Activated CD4-positive, alpha-beta T cell treated with anti-CD3 and anti-CD28 coated beads for 36 hours (primary cell): ENCODE results near the gene GNG12. TPM values are rescaled to one million over a fixed set of nuclear protein-coding genes. Genes with fewer than 3 reads are reported as not detected.
"Not testable (repeated sequence)": the region's sequence is repeated elsewhere in the genome, so short reads cannot be mapped to it uniquely, and the experiment has no call there.

ENCODE experiments used
- ATAC-seq: fragments of 200-7000 bp; cut with Tn5 transposase; one replicate; pipeline ENCODE4 v1.10.0; 2021; ENCODE audit warnings: mild to moderate bottlenecking, moderate library complexity
- CTCF ChIA-PET: fragments of 350-600 bp; sonication (Branson Sonifier 250); formaldehyde crosslinking; loops from one replicate; lab custom pipeline; 2021; ENCODE audit warnings: antibody characterized with exemption; lab: Charles Lee
- POLR2A ChIA-PET: fragments of 350-600 bp; sonication (Branson Sonifier 250); formaldehyde crosslinking; loops from one replicate; lab custom pipeline; 2021; ENCODE audit warnings: antibody characterized with exemption, inconsistent platforms; lab: Charles Lee
- DNase-seq: peaks from one replicate; pipeline ENCODE4 v3.0.0-alpha.2; 2020
- H3K27ac Mint-ChIP-seq: one replicate; pipeline ENCODE4 v1.8.0; 2021; ENCODE audit warnings: mixed read lengths
- H3K27me3 Mint-ChIP-seq: one replicate; pipeline ENCODE4 v1.8.0; 2021; ENCODE audit warnings: mixed read lengths
- H3K36me3 Mint-ChIP-seq: one replicate; pipeline ENCODE4 v1.8.0; 2021; ENCODE audit warnings: low read depth, mixed read lengths
- H3K4me1 Mint-ChIP-seq: one replicate; pipeline ENCODE4 v1.8.0; 2021; ENCODE audit warnings: mixed read lengths
- H3K4me3 Mint-ChIP-seq: one replicate; pipeline ENCODE4 v1.8.0; 2021; ENCODE audit warnings: mild to moderate bottlenecking, moderate library complexity, mixed read lengths
- H3K9me3 Mint-ChIP-seq: one replicate; pipeline ENCODE4 v1.8.0; 2021; ENCODE audit warnings: low read depth, mixed read lengths
- intact Hi-C, 2 experiments: fragments of 100-400 bp; cut with DNase I in 1 of 2; cut with micrococcal nuclease in 1 of 2; formaldehyde crosslinking; loops; one replicate each; pipeline versions ENCODE4 v1.14.2 to v1.15.1; 2022 to 2024; cut with DNase I, micrococcal nuclease
- total RNA-seq, 2 experiments: library from RNA; stranded (reverse); gene quantifications; one replicate each; pipeline ENCODE4 v1.2.3, GENCODE V29; 2021

The GNG12 gene
- total RNA-seq, 2 experiments from 2014 or later, result 0.07 to 0.11 TPM

- Mint-ChIP-seq H3K36me3 (no peaks in the 10 kb centered on the region), H3K4me3 (no peak overlapping the region), H3K9me3 (no peaks in the 10 kb centered on the region), H3K27ac (no peak overlapping the region), H3K27me3 (peaks cover 2% of the 10 kb centered on the region), H3K4me1 (peaks cover 21% of the 10 kb centered on the region)
- ATAC-seq (no peak), DNase-seq (no peak)
- ChIA-PET CTCF (interaction anchor here (1.2 to 1.7 kb wide), 6 partner anchors 10 to 92 kb away, joined by 3 to 11 read pairs (median 4); no protein-coding TSS in a partner anchor), POLR2A (no interaction called here)
- intact Hi-C loops, result loop anchor here in 1 of 2 experiments (1.0 kb wide), 1 partner anchor 9 kb away; no protein-coding TSS in a partner anchor
Observed at GRCh38 chr1:67673468-67674201, 159.6 kb downstream of the GNG12 start.

GRCh38 chr1:67672260-67672803 lies 160.9 kb downstream of the GNG12 start:
- H3K9me3 Mint-ChIP-seq, result no peaks in the 10 kb centered on the region
- H3K27ac Mint-ChIP-seq, result no peak overlapping the region
- H3K27me3 Mint-ChIP-seq, result peaks cover 6% of the 10 kb centered on the region
- H3K4me1 Mint-ChIP-seq, result peaks cover 21% of the 10 kb centered on the region
- intact Hi-C loops, result no loop called here
- ChIA-PET CTCF (interaction anchor here (0.6 to 1.0 kb wide), 4 partner anchors 28 to 324 kb away, joined by 3 to 4 read pairs (median 4); no protein-coding TSS in a partner anchor), POLR2A (no interaction called here)
- DNase-seq (no peak), ATAC-seq (no peak)
- H3K4me3 Mint-ChIP-seq, result no peak overlapping the region
- H3K36me3 Mint-ChIP-seq, result no peaks in the 10 kb centered on the region

DNA sequence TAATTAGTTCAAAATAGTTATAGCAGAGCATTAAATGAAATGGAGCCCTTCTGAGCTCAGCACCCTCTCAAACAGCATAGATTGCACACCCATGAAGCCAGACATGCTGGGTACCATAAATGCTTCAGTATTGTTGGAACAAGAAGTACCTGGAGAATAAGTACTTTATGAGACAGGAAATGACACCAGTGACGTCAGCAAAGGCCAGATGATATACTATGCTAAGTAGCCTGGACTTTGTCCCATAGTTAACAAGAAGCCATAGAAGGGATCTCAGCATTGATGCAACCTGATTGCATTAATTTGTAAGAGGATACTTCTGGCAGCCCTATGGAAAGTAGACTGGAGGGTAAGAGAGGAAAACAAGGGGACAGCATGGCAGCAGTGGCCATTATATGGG lies 164.6 kb downstream of the GNG12 start:
- Mint-ChIP-seq H3K27me3 (peaks cover 6% of the 10 kb centered on the region), H3K36me3 (no peaks in the 10 kb centered on the region), H3K4me3 (no peak overlapping the region), H3K27ac (no peak overlapping the region), H3K9me3 (no peaks in the 10 kb centered on the region), H3K4me1 (peaks cover 3% of the 10 kb centered on the region)
- intact Hi-C loops, result no loop called here
- POLR2A ChIA-PET, result no interaction called here
- DNase-seq (no peak), ATAC-seq (no peak)
- CTCF ChIA-PET, result interaction anchor here (0.5 kb wide), 1 partner anchor 30 kb away, joined by 3 read pairs; no protein-coding TSS in a partner anchor

GRCh38 chr1:67666636-67667035 lies 166.6 kb downstream of the GNG12 start:
- Mint-ChIP-seq H3K4me3 (no peak overlapping the region), H3K27me3 (peaks cover 6% of the 10 kb centered on the region), H3K27ac (no peak overlapping the region), H3K9me3 (no peaks in the 10 kb centered on the region), H3K4me1 (no peaks in the 10 kb centered on the region), H3K36me3 (no peaks in the 10 kb centered on the region)
- ChIA-PET CTCF (no interaction called here), POLR2A (no interaction called here)
- ATAC-seq (no peak), DNase-seq (no peak)
- intact Hi-C loops, result no loop called here

DNA sequence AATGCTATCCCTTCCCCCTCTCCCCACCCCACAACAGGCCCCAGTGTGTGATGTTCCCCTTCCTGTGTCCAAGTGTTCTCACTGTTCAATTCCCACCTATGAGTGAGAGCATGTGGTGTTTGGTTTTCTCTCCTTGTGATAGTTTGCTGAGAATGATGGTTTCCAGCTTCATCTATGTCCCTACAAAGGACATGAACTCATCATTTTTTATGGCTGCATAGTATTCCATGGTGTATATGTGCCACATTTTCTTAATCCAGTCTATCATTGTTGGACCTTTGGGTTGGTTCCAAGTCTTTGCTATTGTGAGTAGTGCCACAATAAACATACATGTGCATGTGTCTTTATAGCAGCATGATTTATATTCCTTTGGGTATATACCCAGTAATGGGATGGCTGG lies 168.0 kb downstream of the GNG12 start:
- POLR2A ChIA-PET, DNase-seq, H3K4me1 Mint-ChIP-seq, H3K36me3 Mint-ChIP-seq, intact Hi-C loops, H3K9me3 Mint-ChIP-seq, H3K27ac Mint-ChIP-seq, ATAC-seq, H3K4me3 Mint-ChIP-seq, CTCF ChIA-PET: not testable (repeated sequence)
- peaks cover 12% of the 10 kb centered on the region for H3K27me3 Mint-ChIP-seq

- peaks cover 16% of the 10 kb centered on the region for H3K27me3 Mint-ChIP-seq
- ATAC-seq, result no peak
- ChIA-PET POLR2A (no interaction called here), CTCF (interaction anchor here (0.6 to 2.0 kb wide), 4 partner anchors 10 to 515 kb away, joined by 3 to 4 read pairs (median 3); no protein-coding TSS in a partner anchor)
- H3K4me3 Mint-ChIP-seq, result no peak overlapping the region
- H3K9me3 Mint-ChIP-seq, result no peaks in the 10 kb centered on the region
- H3K27ac Mint-ChIP-seq, result no peak overlapping the region
- intact Hi-C loops, result no loop called here
- H3K36me3 Mint-ChIP-seq, result no peaks in the 10 kb centered on the region
- no peak for DNase-seq
- no peaks in the 10 kb centered on the region for H3K4me1 Mint-ChIP-seq
Observed at GRCh38 chr1:67664048-67664447, 169.2 kb downstream of the GNG12 start.

DNA sequence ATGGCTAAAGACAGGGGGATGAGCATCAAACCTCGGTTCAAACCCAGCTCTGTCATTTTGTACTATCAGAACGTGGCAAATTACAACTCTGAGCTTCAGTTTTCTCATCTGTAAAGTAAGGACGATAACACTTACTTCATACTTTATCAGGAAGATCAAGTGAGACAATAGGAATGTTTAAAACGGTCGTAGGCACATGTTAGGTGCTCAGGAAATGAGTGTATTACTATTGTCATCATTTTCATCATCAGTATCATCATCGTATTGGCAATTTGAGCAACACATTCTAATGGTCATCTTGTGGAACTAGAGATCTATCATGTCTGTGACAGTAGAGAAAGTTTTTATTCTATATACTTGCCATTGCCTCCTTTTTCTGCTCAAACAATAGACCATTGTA lies 170.4 kb downstream of the GNG12 start:
- Mint-ChIP-seq H3K27ac (no peak overlapping the region), H3K36me3 (no peaks in the 10 kb centered on the region), H3K9me3 (no peaks in the 10 kb centered on the region), H3K27me3 (peaks cover 15% of the 10 kb centered on the region), H3K4me1 (no peaks in the 10 kb centered on the region), H3K4me3 (no peak overlapping the region)
- CTCF ChIA-PET, result interaction anchor here (0.6 to 2.0 kb wide), 3 partner anchors 11 to 514 kb away, joined by 3 to 4 read pairs (median 3); no protein-coding TSS in a partner anchor
- ATAC-seq (no peak), DNase-seq (no peak)
- intact Hi-C loops, result no loop called here
- POLR2A ChIA-PET, result no interaction called here

GRCh38 chr1:67659229-67659628 lies 174.0 kb downstream of the GNG12 start:
- no peaks in the 10 kb centered on the region for H3K9me3 Mint-ChIP-seq
- ATAC-seq (no peak), DNase-seq (no peak)
- intact Hi-C loops, result no loop called here
- no peak overlapping the region for H3K27ac Mint-ChIP-seq
- ChIA-PET CTCF (interaction anchor here (0.6 to 1.5 kb wide), 2 partner anchors 15 to 1304 kb away, joined by 4 to 5 read pairs; no protein-coding TSS in a partner anchor), POLR2A (no interaction called here)
- peaks cover 13% of the 10 kb centered on the region for H3K27me3 Mint-ChIP-seq
- H3K4me1 Mint-ChIP-seq, result no peaks in the 10 kb centered on the region
- no peaks in the 10 kb centered on the region for H3K36me3 Mint-ChIP-seq
- H3K4me3 Mint-ChIP-seq, result no peak overlapping the region

DNA sequence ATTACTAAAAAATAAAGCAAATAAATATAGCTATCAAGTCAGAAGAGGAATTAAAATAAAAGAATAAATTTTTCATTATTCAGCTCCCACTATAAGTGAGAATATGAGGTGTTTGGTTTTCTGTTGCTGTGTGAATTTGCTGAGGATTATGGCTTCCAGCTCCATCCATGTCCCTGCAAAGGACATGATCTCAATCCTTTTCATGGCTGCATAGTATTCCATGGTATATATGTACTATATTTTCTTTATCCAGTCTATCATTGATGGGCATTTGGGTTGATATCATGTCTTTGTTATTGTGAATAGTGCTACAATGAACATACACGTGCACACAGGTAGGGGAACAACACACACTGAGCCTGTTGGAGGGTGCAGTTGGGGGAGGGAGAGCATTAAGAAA lies 176.1 kb downstream of the GNG12 start:
- POLR2A ChIA-PET, ATAC-seq, H3K36me3 Mint-ChIP-seq, H3K4me1 Mint-ChIP-seq, DNase-seq, H3K9me3 Mint-ChIP-seq, intact Hi-C loops, H3K27ac Mint-ChIP-seq, H3K4me3 Mint-ChIP-seq: not testable (repeated sequence)
- peaks cover 16% of the 10 kb centered on the region for H3K27me3 Mint-ChIP-seq
- CTCF ChIA-PET, result interaction anchor here (0.8 kb wide), 1 partner anchor 110 kb away, joined by 4 read pairs; no protein-coding TSS in a partner anchor

DNA sequence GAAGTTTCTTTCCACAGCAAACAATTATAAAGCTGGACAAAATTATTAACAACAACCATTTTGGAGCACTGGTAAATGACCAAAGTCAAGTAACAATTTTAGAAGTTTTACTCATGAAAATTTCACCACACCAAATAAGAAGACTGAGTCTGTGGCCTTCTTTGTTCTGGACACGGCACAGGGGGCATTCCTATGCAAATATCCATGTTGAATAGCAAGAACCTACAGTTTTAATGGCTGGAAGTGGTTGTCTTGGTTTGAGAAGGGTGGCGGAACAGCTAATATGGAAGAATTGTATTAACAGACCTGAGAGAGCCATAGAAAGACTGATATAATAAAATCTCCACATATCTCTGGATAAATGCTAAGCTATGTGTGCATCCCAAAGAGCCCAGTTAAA lies 177.7 kb downstream of the GNG12 start:
- CTCF ChIA-PET, result no interaction called here
- Mint-ChIP-seq H3K4me3 (no peak overlapping the region), H3K9me3 (no peaks in the 10 kb centered on the region), H3K27ac (no peak overlapping the region), H3K36me3 (no peaks in the 10 kb centered on the region), H3K27me3 (peaks cover 11% of the 10 kb centered on the region), H3K4me1 (no peaks in the 10 kb centered on the region)
- no peak for ATAC-seq
- POLR2A ChIA-PET, result interaction anchor here (0.7 kb wide), 1 partner anchor 84 kb away, joined by 6 read pairs; no protein-coding TSS in a partner anchor
- DNase-seq, result no peak
- intact Hi-C loops, result no loop called here

DNA sequence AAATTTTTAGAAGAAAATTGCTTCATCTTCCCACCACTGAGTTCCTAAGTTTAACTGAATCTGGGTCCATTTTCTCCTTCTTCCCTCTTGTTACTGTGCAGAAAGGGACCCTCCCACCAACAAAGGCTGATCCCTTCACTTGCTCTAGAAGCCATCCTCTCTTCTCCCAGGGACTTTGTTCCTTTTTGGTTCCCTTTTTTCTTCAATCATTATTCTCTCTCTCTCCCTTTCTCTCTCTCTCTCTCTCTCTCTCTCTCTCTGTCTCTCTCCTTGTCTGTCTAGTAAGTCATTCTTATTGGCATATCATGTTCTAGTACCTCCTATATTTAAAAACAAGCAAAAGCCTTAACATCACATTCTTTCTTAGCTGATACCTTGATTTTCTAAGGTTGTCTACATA lies 180.0 kb downstream of the GNG12 start:
- Mint-ChIP-seq H3K36me3 (no peaks in the 10 kb centered on the region), H3K4me1 (no peaks in the 10 kb centered on the region), H3K27ac (no peak overlapping the region), H3K9me3 (no peaks in the 10 kb centered on the region), H3K27me3 (peaks cover 5% of the 10 kb centered on the region), H3K4me3 (no peak overlapping the region)
- intact Hi-C loops, result no loop called here
- ChIA-PET POLR2A (no interaction called here), CTCF (interaction anchor here (0.6 to 0.9 kb wide), 2 partner anchors 88 to 89 kb away, joined by 3 read pairs; no protein-coding TSS in a partner anchor)
- DNase-seq, result no peak
- no peak for ATAC-seq
